ENCODE results near the gene RPRML. TPM values are rescaled to one million over a fixed set of nuclear protein-coding genes. Genes with fewer than 3 reads are reported as not detected.

The RPRML gene
- total RNA-seq, 1 donor from 2014 or later = 0.46 TPM

DNA sequence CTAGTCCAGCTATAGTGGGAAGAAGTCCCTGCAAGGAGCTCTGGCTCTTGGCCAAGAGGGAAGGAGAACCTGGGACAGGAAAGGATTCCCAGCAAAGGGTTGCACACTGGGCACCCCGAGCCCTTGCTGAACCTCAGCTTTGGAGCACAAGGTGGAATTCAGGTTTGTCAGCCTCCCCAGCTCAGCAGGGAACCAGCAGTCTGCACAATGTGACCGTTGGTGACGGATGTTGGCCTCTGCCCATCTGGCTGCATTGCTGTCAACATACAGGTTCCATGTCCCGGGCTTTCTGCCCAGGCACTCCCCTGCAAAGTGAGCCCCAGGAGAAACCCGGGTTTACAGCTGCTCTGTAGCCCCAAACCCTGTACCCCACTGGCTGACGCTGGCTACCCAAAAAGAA, 6.7 kb downstream of the RPRML start:
- no peak for DNase-seq (ENCODE audit: extremely low spot score, unreplicated experiment)
- Mint-ChIP-seq H3K27me3 (peaks cover 68% of the 10 kb centered on the region), H3K4me3 (no peak overlapping the region), H3K4me1 (ENCODE audit: unreplicated experiment) (peaks cover 8% of the 10 kb centered on the region), H3K36me3 (no peaks in the 10 kb centered on the region), H3K9me3 (no peaks in the 10 kb centered on the region), H3K27ac (no peak overlapping the region)
- TF ChIP-seq, protein P1, sequence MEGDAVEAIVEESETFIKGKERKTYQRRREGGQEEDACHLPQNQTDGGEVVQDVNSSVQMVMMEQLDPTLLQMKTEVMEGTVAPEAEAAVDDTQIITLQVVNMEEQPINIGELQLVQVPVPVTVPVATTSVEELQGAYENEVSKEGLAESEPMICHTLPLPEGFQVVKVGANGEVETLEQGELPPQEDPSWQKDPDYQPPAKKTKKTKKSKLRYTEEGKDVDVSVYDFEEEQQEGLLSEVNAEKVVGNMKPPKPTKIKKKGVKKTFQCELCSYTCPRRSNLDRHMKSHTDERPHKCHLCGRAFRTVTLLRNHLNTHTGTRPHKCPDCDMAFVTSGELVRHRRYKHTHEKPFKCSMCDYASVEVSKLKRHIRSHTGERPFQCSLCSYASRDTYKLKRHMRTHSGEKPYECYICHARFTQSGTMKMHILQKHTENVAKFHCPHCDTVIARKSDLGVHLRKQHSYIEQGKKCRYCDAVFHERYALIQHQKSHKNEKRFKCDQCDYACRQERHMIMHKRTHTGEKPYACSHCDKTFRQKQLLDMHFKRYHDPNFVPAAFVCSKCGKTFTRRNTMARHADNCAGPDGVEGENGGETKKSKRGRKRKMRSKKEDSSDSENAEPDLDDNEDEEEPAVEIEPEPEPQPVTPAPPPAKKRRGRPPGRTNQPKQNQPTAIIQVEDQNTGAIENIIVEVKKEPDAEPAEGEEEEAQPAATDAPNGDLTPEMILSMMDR (conservative IDR thresholded peaks at IDR 0.05) = no peak

DNA sequence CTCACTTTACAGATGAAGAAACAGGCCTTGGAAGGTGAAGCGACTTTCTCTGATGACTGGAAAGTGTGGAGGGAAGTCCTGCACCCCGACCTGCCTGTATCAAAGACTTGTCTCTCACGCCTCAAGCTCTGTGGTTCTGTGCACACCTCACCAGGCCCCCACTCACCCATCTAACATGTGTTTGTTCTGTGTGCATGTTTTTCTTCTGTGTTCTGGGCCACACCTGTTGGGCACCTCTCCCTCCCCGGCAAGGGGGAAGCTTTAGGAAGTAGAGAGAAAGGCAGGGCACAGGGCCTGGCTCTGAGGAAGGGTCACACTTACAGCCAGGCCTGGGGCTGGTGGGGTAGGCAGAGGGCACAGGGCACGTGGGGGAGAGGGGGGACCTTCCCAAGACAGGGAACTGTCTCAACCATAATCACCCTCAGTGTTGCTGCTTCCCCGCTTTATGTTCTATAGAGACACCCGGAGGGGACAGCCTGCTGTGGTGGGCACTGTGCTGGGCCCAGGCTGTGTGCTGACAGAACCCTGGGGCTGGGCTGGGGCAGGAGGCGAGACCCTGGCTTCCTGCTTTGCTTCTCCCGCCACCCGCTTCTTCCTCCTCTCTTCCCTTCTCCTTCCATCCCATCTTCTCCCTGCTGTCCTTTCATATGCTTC, 7.3 kb downstream of the RPRML start:
- H3K9me3 Mint-ChIP-seq = no peaks in the 10 kb centered on the region
- H3K4me3 Mint-ChIP-seq = no peak overlapping the region
- peaks cover 68% of the 10 kb centered on the region for H3K27me3 Mint-ChIP-seq
- H3K4me1 Mint-ChIP-seq (ENCODE audit: unreplicated experiment) = peaks cover 3% of the 10 kb centered on the region
- TF ChIP-seq, protein P1 (conservative IDR thresholded peaks at IDR 0.05) = no peak
- no peak for DNase-seq (ENCODE audit: extremely low spot score, unreplicated experiment)
- no peaks in the 10 kb centered on the region for H3K36me3 Mint-ChIP-seq
- H3K27ac Mint-ChIP-seq = no peak overlapping the region

DNA sequence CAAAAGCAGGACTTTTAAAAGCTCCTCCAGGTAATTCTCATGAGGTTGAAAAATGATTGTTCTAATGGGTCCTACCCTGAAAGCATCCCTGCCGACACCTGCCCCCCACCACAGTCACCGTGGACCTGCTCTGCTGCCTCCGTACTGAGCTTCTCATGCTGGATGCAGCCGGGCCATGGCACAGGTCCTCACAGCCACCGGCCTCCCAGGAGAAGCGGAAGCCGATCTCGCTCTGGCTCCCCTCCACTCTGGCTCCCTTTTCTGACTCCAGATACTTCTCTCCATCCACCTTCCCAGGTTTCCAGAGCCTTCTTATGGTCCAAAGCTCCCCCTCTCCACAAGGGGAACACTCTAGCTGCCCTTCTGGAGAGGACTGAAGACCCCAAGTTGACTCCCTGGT, 10.2 kb downstream of the RPRML start:
- Mint-ChIP-seq H3K27me3 (peaks cover 49% of the 10 kb centered on the region), H3K27ac (no peak overlapping the region), H3K4me3 (no peak overlapping the region), H3K4me1 (ENCODE audit: unreplicated experiment) (no peaks in the 10 kb centered on the region), H3K9me3 (no peaks in the 10 kb centered on the region), H3K36me3 (no peaks in the 10 kb centered on the region)
- no peak for DNase-seq (ENCODE audit: extremely low spot score, unreplicated experiment)
- TF ChIP-seq, protein P1 (conservative IDR thresholded peaks at IDR 0.05) = no peak

DNA sequence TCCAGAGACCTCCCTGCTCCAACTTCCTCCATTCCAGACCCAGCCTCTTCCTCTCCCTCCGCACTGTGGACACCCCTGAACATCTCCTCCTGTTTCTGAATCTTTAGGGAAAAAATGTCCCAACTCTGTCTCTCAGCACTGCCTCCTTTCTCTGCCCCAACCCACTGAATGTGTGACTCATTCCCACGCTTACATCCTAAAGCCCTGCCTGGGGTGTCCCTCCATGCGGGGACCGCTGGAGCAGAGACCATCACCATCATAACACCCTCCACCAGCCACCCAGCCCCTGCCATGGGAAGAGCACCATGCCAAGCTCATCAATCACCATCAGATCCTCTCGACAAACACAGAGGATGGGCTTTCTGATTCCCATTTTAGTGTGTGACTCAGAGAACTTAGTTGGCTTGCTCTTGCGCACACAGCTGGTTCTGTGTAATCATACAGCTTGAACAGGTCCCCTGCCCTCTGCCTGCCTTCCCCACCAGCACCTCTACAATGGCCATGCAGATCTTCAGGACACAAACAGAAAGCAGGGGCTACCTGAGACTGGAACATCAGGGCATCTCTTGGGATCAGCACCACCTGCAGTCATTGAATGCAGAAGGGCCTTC, 10.7 kb downstream of the RPRML start:
- no peak for DNase-seq (ENCODE audit: extremely low spot score, unreplicated experiment)
- Mint-ChIP-seq H3K27me3 (peaks cover 43% of the 10 kb centered on the region), H3K4me1 (ENCODE audit: unreplicated experiment) (no peaks in the 10 kb centered on the region), H3K9me3 (no peaks in the 10 kb centered on the region), H3K36me3 (no peaks in the 10 kb centered on the region), H3K4me3 (no peak overlapping the region), H3K27ac (no peak overlapping the region)
- TF ChIP-seq, protein P1 (conservative IDR thresholded peaks at IDR 0.05) = no peak

DNA sequence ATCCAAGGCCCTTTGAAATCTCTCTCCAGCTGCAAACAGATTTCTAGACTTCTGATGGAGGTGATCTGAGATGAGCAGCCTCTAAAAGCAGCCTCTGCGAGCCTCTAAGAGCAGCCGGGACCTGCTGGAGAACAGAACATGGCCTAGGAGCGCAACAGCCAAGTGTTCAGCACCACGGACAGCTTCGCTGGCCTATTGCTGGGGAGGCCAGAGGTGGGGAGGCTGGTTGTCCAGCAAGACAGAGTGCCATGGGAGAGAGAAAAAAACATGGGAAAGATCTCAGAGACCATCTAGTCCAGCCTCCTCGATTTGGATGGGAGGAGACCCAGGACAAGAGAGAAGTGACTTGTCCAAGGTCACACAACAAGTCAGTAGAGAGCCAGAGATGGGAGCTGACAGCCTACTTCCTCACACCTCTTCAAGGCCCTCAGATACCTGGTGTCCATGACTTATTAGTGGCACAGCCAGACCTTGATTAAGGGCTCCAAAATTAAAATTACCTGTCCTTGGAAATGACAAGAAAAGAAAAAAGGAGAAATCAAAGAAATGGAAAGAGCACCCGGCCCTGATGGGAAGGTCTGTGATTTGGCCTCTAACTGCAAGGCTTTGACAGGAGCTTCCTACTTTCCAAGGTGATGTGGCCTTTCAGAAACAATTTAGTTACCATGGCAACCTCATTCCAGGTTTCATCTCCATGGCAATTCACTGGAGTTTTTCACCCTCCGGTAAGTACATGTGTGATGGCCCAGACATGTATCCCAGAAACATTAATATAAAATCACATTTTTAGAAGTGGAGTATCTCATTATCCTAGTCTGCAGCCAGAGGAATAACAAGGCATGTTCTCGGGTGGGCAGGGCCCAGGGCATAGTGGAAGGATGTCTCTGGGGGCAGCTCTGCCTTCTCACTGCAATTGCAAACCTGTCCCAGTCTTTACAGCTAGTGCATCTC, 14.5 kb downstream of the RPRML start:
- H3K4me1 Mint-ChIP-seq (ENCODE audit: unreplicated experiment) = no peaks in the 10 kb centered on the region
- no peaks in the 10 kb centered on the region for H3K36me3 Mint-ChIP-seq
- H3K9me3 Mint-ChIP-seq = no peaks in the 10 kb centered on the region
- no peak for DNase-seq (ENCODE audit: extremely low spot score, unreplicated experiment)
- TF ChIP-seq, protein P1 (conservative IDR thresholded peaks at IDR 0.05) = no peak
- peaks cover 37% of the 10 kb centered on the region for H3K27me3 Mint-ChIP-seq
- no peak overlapping the region for H3K27ac Mint-ChIP-seq
- no peak overlapping the region for H3K4me3 Mint-ChIP-seq

Measured in type B pancreatic cell (in vitro differentiated cells).